Suprapubic skin (tissue), 3 donors: ENCODE measurements around the gene STRN4.

Experiments
- POLR2AphosphoS5 ChIP-seq, 3 donors: sonication (generic); formaldehyde crosslinking; IDR thresholded peaks; one replicate each; pipeline ENCODE4 v1.6.1; 2017; ENCODE audit warnings: antibody characterized with exemption in 3 of 3
- TF ChIP-seq, protein P1 (sequence below), 2 donors: fragments of 200-600 bp in 1 of 2; fragments of 450-650 bp in 1 of 2; sonication (generic) in 1 of 2; IDR thresholded peaks; one replicate each; pipeline ENCODE4 v1.5.1; 2016 to 2019; ENCODE audit warnings: antibody characterized with exemption in 2 of 2, mild to moderate bottlenecking in 1 of 2, moderate library complexity in 1 of 2

GRCh38 chr19:46725859-46726393 lies 20.3 kb downstream of the STRN4 start:
- TF ChIP-seq, protein P1, sequence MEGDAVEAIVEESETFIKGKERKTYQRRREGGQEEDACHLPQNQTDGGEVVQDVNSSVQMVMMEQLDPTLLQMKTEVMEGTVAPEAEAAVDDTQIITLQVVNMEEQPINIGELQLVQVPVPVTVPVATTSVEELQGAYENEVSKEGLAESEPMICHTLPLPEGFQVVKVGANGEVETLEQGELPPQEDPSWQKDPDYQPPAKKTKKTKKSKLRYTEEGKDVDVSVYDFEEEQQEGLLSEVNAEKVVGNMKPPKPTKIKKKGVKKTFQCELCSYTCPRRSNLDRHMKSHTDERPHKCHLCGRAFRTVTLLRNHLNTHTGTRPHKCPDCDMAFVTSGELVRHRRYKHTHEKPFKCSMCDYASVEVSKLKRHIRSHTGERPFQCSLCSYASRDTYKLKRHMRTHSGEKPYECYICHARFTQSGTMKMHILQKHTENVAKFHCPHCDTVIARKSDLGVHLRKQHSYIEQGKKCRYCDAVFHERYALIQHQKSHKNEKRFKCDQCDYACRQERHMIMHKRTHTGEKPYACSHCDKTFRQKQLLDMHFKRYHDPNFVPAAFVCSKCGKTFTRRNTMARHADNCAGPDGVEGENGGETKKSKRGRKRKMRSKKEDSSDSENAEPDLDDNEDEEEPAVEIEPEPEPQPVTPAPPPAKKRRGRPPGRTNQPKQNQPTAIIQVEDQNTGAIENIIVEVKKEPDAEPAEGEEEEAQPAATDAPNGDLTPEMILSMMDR (IDR thresholded peaks at IDR 0.05), result no peak
- no peak for TF ChIP-seq POLR2AphosphoS5 (IDR thresholded peaks at IDR 0.05)
